HEK293 (cell line): Measurements from ENCODE around the gene DISC1.

Source experiments
- CTCF ChIA-PET: fragments of 350-600 bp; formaldehyde crosslinking; extraction: SDS; loops from one replicate; lab custom pipeline; 2021; ENCODE audit warnings: antibody characterized with exemption; lab: Yijun Ruan, JAX
- POLR2A ChIA-PET: fragments of 300-600 bp; formaldehyde crosslinking; extraction: SDS; loops from one replicate; lab custom pipeline; 2020; ENCODE audit warnings: antibody characterized with exemption, inconsistent platforms; lab: Yijun Ruan, JAX
- H3K27ac ChIP-seq: fragments of 200-500 bp; sonication (Bioruptor generic); 2 replicates; pipeline ENCODE4 v1.5.1; 2014; ENCODE audit warnings: low read depth, low read length, control low read depth, inconsistent platforms; ENCODE audit errors: extremely low read depth
- H3K36me3 ChIP-seq, 2 experiments: fragments of 200-500 bp in 1 of 2; sonication (Bioruptor generic) in 1 of 2; 1 replicate in 1 of 2; 2 replicates in 1 of 2; pipeline ENCODE4 v1.5.1; 2014 to 2017; ENCODE audit warnings: inconsistent platforms in 2 of 2, low read length in 2 of 2; ENCODE audit not compliant: control insufficient read depth in 2 of 2, insufficient read depth in 1 of 2
- H3K4me1 ChIP-seq: fragments of 200-500 bp; sonication (Bioruptor generic); 2 replicates; pipeline ENCODE4 v1.5.1; 2014; ENCODE audit warnings: mild to moderate bottlenecking, low read length, inconsistent platforms; ENCODE audit not compliant: control insufficient read depth, insufficient read depth
- H3K4me3 ChIP-seq: 2 replicates; pipeline ENCODE4 v1.5.1; 2011; ENCODE audit warnings: low read depth, mild to moderate bottlenecking, control low read depth, low read length, moderate library complexity
- H3K9me3 ChIP-seq: fragments of 200-500 bp; sonication (Bioruptor generic); 2 replicates; pipeline ENCODE4 v1.5.1; 2014; ENCODE audit warnings: low read depth, low read length, inconsistent platforms; ENCODE audit not compliant: control insufficient read depth, insufficient read depth
- GLI2 ChIP-seq: fragments of 450-650 bp; formaldehyde crosslinking; IDR thresholded peaks from 2 replicates; pipeline ENCODE4; 2017; ENCODE audit warnings: missing biosample characterization, missing genetic modification characterization, low read depth, borderline replicate concordance
- HOXA7 ChIP-seq: sonication (generic); formaldehyde crosslinking; IDR thresholded peaks from 2 replicates; pipeline ENCODE4 v1.8.1; 2022; ENCODE audit warnings: missing genetic modification reagents, borderline replicate concordance
- KLF17 ChIP-seq: fragments of 450-650 bp; formaldehyde crosslinking; IDR thresholded peaks from 2 replicates; pipeline ENCODE4 v1.5.1; 2016; ENCODE audit warnings: missing biosample characterization, missing genetic modification characterization
- MEIS1 ChIP-seq: sonication (generic); formaldehyde crosslinking; IDR thresholded peaks from 2 replicates; pipeline ENCODE4 v1.8.1; 2022; ENCODE audit warnings: missing genetic modification reagents, mild to moderate bottlenecking, borderline replicate concordance
- PRDM4 ChIP-seq: fragments of 450-650 bp; formaldehyde crosslinking; IDR thresholded peaks from 2 replicates; pipeline ENCODE4 v1.5.1; 2017; ENCODE audit warnings: missing biosample characterization, missing genetic modification characterization
- SP3 ChIP-seq: fragments of 450-650 bp; formaldehyde crosslinking; IDR thresholded peaks from 2 replicates; pipeline ENCODE4 v1.5.1; 2016; ENCODE audit warnings: missing biosample characterization, missing genetic modification characterization
- WT1 ChIP-seq: fragments of 450-650 bp; formaldehyde crosslinking; IDR thresholded peaks from 2 replicates; pipeline ENCODE4 v1.5.1; 2016; ENCODE audit warnings: missing biosample characterization, missing genetic modification characterization
- ZBTB7A ChIP-seq: fragments of 450-650 bp; formaldehyde crosslinking; IDR thresholded peaks from 2 replicates; pipeline ENCODE4 v1.5.1; 2016; ENCODE audit warnings: low read depth, missing biosample characterization, missing genetic modification characterization
- ZFP37 ChIP-seq: fragments of 450-650 bp; formaldehyde crosslinking; IDR thresholded peaks from 2 replicates; pipeline ENCODE4 v1.5.1; 2016; ENCODE audit warnings: missing biosample characterization, missing genetic modification characterization
- ZIC2 ChIP-seq: fragments of 450-650 bp; formaldehyde crosslinking; IDR thresholded peaks from 2 replicates; pipeline ENCODE4 v1.5.1; 2016; ENCODE audit warnings: missing biosample characterization, missing genetic modification characterization
- ZNF114 ChIP-seq: fragments of 450-650 bp; formaldehyde crosslinking; IDR thresholded peaks from 2 replicates; pipeline ENCODE4 v1.5.0; 2017; ENCODE audit warnings: missing biosample characterization, missing genetic modification characterization
- ZNF138 ChIP-seq: fragments of 450-650 bp; formaldehyde crosslinking; IDR thresholded peaks from 2 replicates; pipeline ENCODE4 v1.5.1; 2016; ENCODE audit warnings: missing biosample characterization, missing genetic modification characterization, borderline replicate concordance
- ZNF146 ChIP-seq: fragments of 450-650 bp; formaldehyde crosslinking; IDR thresholded peaks from 2 replicates; pipeline ENCODE4 v1.5.1; 2016; ENCODE audit warnings: missing biosample characterization, missing genetic modification characterization
- ZNF175 ChIP-seq: fragments of 450-650 bp; formaldehyde crosslinking; IDR thresholded peaks from 2 replicates; pipeline ENCODE4 v1.5.1; 2016; ENCODE audit warnings: missing biosample characterization, missing genetic modification characterization
- ZNF302 ChIP-seq: fragments of 450-650 bp; formaldehyde crosslinking; IDR thresholded peaks from 2 replicates; pipeline ENCODE4 v1.5.1; 2016; ENCODE audit warnings: missing biosample characterization, missing genetic modification characterization, low read depth
- ZNF341 ChIP-seq: fragments of 450-650 bp; formaldehyde crosslinking; IDR thresholded peaks from 2 replicates; pipeline ENCODE4; 2016; ENCODE audit warnings: low read depth, missing biosample characterization, missing genetic modification characterization
- ZNF394 ChIP-seq: fragments of 450-650 bp; formaldehyde crosslinking; IDR thresholded peaks from 2 replicates; pipeline ENCODE4 v1.5.1; 2016; ENCODE audit warnings: missing biosample characterization, missing genetic modification characterization, mild to moderate bottlenecking, moderate library complexity, borderline replicate concordance
- ZNF398 ChIP-seq: fragments of 450-650 bp; formaldehyde crosslinking; IDR thresholded peaks from 2 replicates; pipeline ENCODE4 v1.5.1; 2017; ENCODE audit warnings: missing biosample characterization, missing genetic modification characterization
- ZNF571 ChIP-seq: fragments of 450-650 bp; formaldehyde crosslinking; IDR thresholded peaks from 2 replicates; pipeline ENCODE4 v1.5.0; 2017; ENCODE audit warnings: missing biosample characterization, missing genetic modification characterization
- ZNF596 ChIP-seq: fragments of 450-650 bp; IDR thresholded peaks from 2 replicates; pipeline ENCODE4 v1.5.0; 2018; ENCODE audit warnings: missing biosample characterization, mild to moderate bottlenecking, missing genetic modification characterization, moderate library complexity
- ZNF610 ChIP-seq: fragments of 450-650 bp; formaldehyde crosslinking; IDR thresholded peaks from 2 replicates; pipeline ENCODE4 v1.5.1; 2016; ENCODE audit warnings: missing biosample characterization, missing genetic modification characterization, borderline replicate concordance
- ZNF621 ChIP-seq: fragments of 450-650 bp; formaldehyde crosslinking; IDR thresholded peaks from 2 replicates; pipeline ENCODE4 v1.5.1; 2017; ENCODE audit warnings: missing biosample characterization, missing genetic modification characterization
- ZNF629 ChIP-seq: fragments of 450-650 bp; formaldehyde crosslinking; IDR thresholded peaks from 2 replicates; pipeline ENCODE4 v1.5.1; 2017; ENCODE audit warnings: missing biosample characterization, missing genetic modification characterization
- ZNF701 ChIP-seq: fragments of 450-650 bp; formaldehyde crosslinking; IDR thresholded peaks from 2 replicates; pipeline ENCODE4 v1.5.1; 2016; ENCODE audit warnings: missing biosample characterization, missing genetic modification characterization
- ZNF777 ChIP-seq: fragments of 450-650 bp; formaldehyde crosslinking; IDR thresholded peaks from 2 replicates; pipeline ENCODE4 v1.5.1; 2017; ENCODE audit warnings: missing biosample characterization, missing genetic modification characterization, borderline replicate concordance
- ZNF837 ChIP-seq: fragments of 450-650 bp; formaldehyde crosslinking; IDR thresholded peaks from 2 replicates; pipeline ENCODE4 v1.5.1; 2016; ENCODE audit warnings: missing biosample characterization, missing genetic modification characterization
- TF ChIP-seq, protein P1 (sequence below): fragments of 450-650 bp; formaldehyde crosslinking; IDR thresholded peaks from 2 replicates; pipeline ENCODE4 v1.5.1; 2016; ENCODE audit warnings: missing biosample characterization, missing genetic modification characterization, low read depth

Gene DISC1

GRCh38 chr1:232057217-232057895 is 430.8 kb downstream of the DISC1 start (continued):
- no peak for TF ChIP-seq ZNF837 (tag by site-specific recombination)
- TF ChIP-seq ZFP37 (tag by site-specific recombination): no peak
- no peak for TF ChIP-seq ZNF701
- TF ChIP-seq, protein P1, sequence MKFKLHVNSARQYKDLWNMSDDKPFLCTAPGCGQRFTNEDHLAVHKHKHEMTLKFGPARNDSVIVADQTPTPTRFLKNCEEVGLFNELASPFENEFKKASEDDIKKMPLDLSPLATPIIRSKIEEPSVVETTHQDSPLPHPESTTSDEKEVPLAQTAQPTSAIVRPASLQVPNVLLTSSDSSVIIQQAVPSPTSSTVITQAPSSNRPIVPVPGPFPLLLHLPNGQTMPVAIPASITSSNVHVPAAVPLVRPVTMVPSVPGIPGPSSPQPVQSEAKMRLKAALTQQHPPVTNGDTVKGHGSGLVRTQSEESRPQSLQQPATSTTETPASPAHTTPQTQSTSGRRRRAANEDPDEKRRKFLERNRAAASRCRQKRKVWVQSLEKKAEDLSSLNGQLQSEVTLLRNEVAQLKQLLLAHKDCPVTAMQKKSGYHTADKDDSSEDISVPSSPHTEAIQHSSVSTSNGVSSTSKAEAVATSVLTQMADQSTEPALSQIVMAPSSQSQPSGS (tag by site-specific recombination): no peak
- no peak for TF ChIP-seq HOXA7 (CRISPR knock-in tag)
- no peak for TF ChIP-seq ZNF398 (tag by site-specific recombination)
- no peak for TF ChIP-seq ZNF621 (tag by site-specific recombination)
- no peak for TF ChIP-seq MEIS1 (CRISPR knock-in tag)
- TF ChIP-seq ZBTB7A: no peak
- TF ChIP-seq ZNF138 (tag by site-specific recombination): no peak
- no peak for TF ChIP-seq ZNF114 (tag by site-specific recombination)
- TF ChIP-seq ZNF302 (tag by site-specific recombination): no peak
- no peak for TF ChIP-seq ZNF610 (tag by site-specific recombination)

DNA sequence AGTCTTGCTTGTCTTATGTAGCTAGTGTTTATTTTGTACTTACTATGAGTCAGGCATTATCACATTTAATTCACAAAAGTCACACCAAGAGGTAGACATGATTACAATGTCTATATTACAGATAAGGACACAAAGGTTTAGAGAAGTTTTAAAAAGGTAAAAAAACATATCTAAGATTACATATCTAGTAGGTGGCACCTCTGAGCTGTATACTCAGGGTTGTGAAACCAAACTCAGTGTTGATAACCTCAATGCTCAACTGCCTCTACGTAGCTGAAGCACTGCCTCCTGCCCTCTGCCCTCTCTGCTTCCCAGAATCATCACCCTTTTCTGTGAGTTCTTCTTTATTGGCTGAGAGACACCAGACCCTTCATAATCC is 431.3 kb downstream of the DISC1 start:
- CTCF ChIA-PET: interaction anchor here (0.7 to 1.8 kb wide), 3 partner anchors 105 to 191 kb away, joined by 3 to 6 read pairs (median 3); no protein-coding TSS in a partner anchor
- H3K9me3 ChIP-seq: peaks cover 2% of the 10 kb centered on the region; the same call in 1 of the 2 replicates
- POLR2A ChIA-PET: no interaction called here
- no peak overlapping the region for H3K4me3 ChIP-seq
- H3K27ac ChIP-seq: no peak overlapping the region
- H3K36me3 ChIP-seq: no peaks in the 10 kb centered on the region
- peaks cover 4% of the 10 kb centered on the region; the same call in 1 of the 2 replicates for H3K4me1 ChIP-seq
- TF ChIP-seq ZIC2 (tag by site-specific recombination) (no peak), ZNF777 (tag by site-specific recombination) (no peak), ZNF571 (tag by site-specific recombination) (no peak), ZNF629 (tag by site-specific recombination) (no peak)

DNA sequence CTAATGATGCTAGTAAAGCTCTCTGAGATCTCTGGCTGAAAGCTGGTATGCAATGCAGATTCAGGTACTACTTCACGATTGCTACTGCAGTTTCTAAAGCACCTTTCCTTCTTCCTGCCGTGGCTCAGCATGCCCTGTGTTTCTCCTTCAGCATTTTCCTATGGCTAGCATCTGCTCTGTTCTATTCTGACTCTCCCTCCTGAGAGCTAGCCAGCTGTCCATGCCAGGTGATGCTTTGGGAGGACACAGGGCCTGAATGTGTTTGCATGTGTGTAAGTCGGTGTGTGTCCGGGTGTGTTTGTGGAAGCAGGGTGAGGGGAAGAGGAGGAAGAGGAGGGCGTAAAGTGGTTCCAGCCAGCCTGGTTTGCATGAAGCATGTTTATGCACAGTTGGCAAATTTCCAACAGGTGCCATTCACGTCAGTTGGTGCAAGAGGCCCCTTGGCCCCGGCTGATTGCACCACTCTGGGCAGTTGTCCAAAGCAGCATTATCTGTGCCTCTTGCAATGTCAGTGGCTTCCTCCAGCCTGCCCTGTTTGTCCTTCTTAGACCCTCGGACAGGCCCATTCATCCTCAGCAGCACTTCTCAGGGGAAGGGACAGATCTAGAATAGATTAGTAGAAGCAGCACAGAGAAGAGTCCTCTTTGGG is 433.3 kb downstream of the DISC1 start:
- H3K27ac ChIP-seq: no peak overlapping the region
- H3K9me3 ChIP-seq: no peaks in the 10 kb centered on the region
- H3K4me3 ChIP-seq: no peak overlapping the region
- H3K4me1 ChIP-seq: peaks cover 4% of the 10 kb centered on the region; the same call in 1 of the 2 replicates
- ChIA-PET POLR2A (no interaction called here), CTCF (interaction anchor here (0.6 kb wide), 1 partner anchor 59 kb away, joined by 3 read pairs; no protein-coding TSS in a partner anchor)
- no peaks in the 10 kb centered on the region for H3K36me3 ChIP-seq
- no peak for TF ChIP-seq PRDM4
- TF ChIP-seq WT1 (tag by site-specific recombination): no peak
- TF ChIP-seq GLI2: no peak
- no peak for TF ChIP-seq SP3 (tag by site-specific recombination)
- no peak for TF ChIP-seq ZNF701
- TF ChIP-seq ZBTB7A: no peak
- TF ChIP-seq KLF17 (tag by site-specific recombination): no peak
- no peak for TF ChIP-seq ZNF146 (tag by site-specific recombination)
- no peak for TF ChIP-seq ZNF394 (tag by site-specific recombination)
- no peak for TF ChIP-seq ZNF175 (tag by site-specific recombination)
- no peak for TF ChIP-seq ZNF596 (tag by site-specific recombination)
- no peak for TF ChIP-seq ZNF341 (tag by site-specific recombination)
